ENCODE data around the gene PTPRZ1. TPM values are rescaled to one million over a fixed set of nuclear protein-coding genes. Genes with fewer than 3 reads are reported as not detected.

The PTPRZ1 gene
- total RNA-seq, 1 donor from 2014 or later: 0.80 TPM

DNA sequence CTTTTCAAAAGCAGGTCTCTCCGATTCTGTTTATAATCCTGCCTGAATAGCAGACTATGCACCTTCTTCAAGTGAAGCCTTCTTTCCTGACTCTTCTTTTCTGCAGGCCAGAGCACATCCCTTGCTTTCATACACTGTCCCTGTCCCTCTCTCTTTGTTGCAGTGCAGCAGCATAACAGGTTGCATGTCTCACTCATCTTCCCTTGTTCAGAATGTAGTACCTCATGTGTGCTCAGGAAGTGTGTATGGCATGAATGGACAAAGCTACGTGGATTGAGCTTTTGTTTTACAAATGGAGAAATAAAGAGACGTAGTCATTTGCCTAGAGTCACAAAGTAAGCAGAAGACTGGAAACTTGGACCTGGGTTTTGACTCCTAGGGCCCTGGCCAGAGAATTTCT lies 68.0 kb downstream of the PTPRZ1 start:
- Histone ChIP-seq H3K9me3 (replicated peaks) (no peaks in the 10 kb centered on the region), H3K4me3 (no peak overlapping the region), H3K36me3 (no peaks in the 10 kb centered on the region), H3K27ac (replicated peaks) (no peak overlapping the region), H3K4me1 (no peaks in the 10 kb centered on the region), H3K27me3 (ENCODE audit: low read depth) (no peaks in the 10 kb centered on the region)
- TF ChIP-seq, protein P1, sequence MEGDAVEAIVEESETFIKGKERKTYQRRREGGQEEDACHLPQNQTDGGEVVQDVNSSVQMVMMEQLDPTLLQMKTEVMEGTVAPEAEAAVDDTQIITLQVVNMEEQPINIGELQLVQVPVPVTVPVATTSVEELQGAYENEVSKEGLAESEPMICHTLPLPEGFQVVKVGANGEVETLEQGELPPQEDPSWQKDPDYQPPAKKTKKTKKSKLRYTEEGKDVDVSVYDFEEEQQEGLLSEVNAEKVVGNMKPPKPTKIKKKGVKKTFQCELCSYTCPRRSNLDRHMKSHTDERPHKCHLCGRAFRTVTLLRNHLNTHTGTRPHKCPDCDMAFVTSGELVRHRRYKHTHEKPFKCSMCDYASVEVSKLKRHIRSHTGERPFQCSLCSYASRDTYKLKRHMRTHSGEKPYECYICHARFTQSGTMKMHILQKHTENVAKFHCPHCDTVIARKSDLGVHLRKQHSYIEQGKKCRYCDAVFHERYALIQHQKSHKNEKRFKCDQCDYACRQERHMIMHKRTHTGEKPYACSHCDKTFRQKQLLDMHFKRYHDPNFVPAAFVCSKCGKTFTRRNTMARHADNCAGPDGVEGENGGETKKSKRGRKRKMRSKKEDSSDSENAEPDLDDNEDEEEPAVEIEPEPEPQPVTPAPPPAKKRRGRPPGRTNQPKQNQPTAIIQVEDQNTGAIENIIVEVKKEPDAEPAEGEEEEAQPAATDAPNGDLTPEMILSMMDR (IDR thresholded peaks at IDR 0.05; ENCODE audit: borderline replicate concordance): no peak
- no peak for DNase-seq
- intact Hi-C loops (cut with micrococcal nuclease): no loop called here

- DNase-seq: no peak
- TF ChIP-seq, protein P1 (IDR thresholded peaks at IDR 0.05; ENCODE audit: borderline replicate concordance): no peak
- no peaks in the 10 kb centered on the region for H3K27me3 ChIP-seq (ENCODE audit: low read depth)
- H3K4me1 ChIP-seq: no peaks in the 10 kb centered on the region
- no peaks in the 10 kb centered on the region for H3K36me3 ChIP-seq
- H3K4me3 ChIP-seq: no peak overlapping the region
- intact Hi-C loops (cut with micrococcal nuclease): no loop called here
- H3K27ac ChIP-seq (replicated peaks): no peak overlapping the region
- no peaks in the 10 kb centered on the region for H3K9me3 ChIP-seq (replicated peaks)
Observed at GRCh38 chr7:121941830-121942229, 68.9 kb downstream of the PTPRZ1 start.

- intact Hi-C loops (cut with micrococcal nuclease): no loop called here
- no peaks in the 10 kb centered on the region for H3K27me3 ChIP-seq (ENCODE audit: low read depth)
- no peak overlapping the region for H3K4me3 ChIP-seq
- H3K36me3 ChIP-seq: no peaks in the 10 kb centered on the region
- no peak overlapping the region for H3K27ac ChIP-seq (replicated peaks)
- DNase-seq: no peak
- TF ChIP-seq, protein P1 (IDR thresholded peaks at IDR 0.05; ENCODE audit: borderline replicate concordance): no peak
- H3K9me3 ChIP-seq (replicated peaks): no peaks in the 10 kb centered on the region
- H3K4me1 ChIP-seq: no peaks in the 10 kb centered on the region
Observed at GRCh38 chr7:121945066-121945465, 72.1 kb downstream of the PTPRZ1 start.

GRCh38 chr7:121945480-121946236 lies 72.7 kb downstream of the PTPRZ1 start:
- Histone ChIP-seq H3K27me3 (ENCODE audit: low read depth) (no peaks in the 10 kb centered on the region), H3K4me1 (no peaks in the 10 kb centered on the region), H3K9me3 (replicated peaks) (no peaks in the 10 kb centered on the region), H3K27ac (replicated peaks) (no peak overlapping the region), H3K4me3 (no peak overlapping the region), H3K36me3 (no peaks in the 10 kb centered on the region)
- TF ChIP-seq, protein P1 (IDR thresholded peaks at IDR 0.05; ENCODE audit: borderline replicate concordance): no peak
- DNase-seq: no peak
- intact Hi-C loops (cut with micrococcal nuclease): no loop called here

DNA sequence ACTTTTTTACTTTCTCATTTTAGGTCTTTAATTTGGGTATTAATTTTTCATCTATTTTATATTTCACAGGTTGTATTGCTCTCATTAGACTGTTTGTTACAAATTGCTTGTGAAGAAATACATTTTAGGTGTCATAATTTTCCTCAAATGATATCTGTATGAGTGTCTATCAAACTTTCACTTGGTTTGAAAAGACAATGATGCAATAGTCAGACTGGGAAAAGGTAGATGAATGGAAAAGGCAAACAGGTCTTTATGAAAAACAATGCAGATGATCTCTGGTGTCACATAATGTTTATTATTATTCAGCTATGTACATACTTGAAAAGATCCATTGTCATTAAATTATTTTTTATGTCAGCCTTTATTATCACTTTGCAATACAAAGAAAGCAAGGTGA lies 80.2 kb downstream of the PTPRZ1 start:
- Histone ChIP-seq H3K4me3 (no peak overlapping the region), H3K27me3 (ENCODE audit: low read depth) (no peaks in the 10 kb centered on the region), H3K4me1 (no peaks in the 10 kb centered on the region), H3K9me3 (replicated peaks) (no peaks in the 10 kb centered on the region), H3K27ac (replicated peaks) (no peak overlapping the region), H3K36me3 (no peaks in the 10 kb centered on the region)
- intact Hi-C loops (cut with micrococcal nuclease): no loop called here
- TF ChIP-seq, protein P1 (IDR thresholded peaks at IDR 0.05; ENCODE audit: borderline replicate concordance): no peak
- no peak for DNase-seq
